Osteoblast (primary cell): ENCODE results near the gene PPP2R3B. TPM values are rescaled to one million over a fixed set of nuclear protein-coding genes. Genes with fewer than 3 reads are reported as not detected.
A peak's percentile ranks its signal among the peaks of the same experiment; 100 is the strongest.
"Not testable (repeated sequence)": the region's sequence is repeated elsewhere in the genome, so short reads cannot be mapped to it uniquely, and the experiment has no call there.

ENCODE experiments used
- DNase-seq: peaks from one replicate; pipeline ENCODE4 v3.0.0; 2011; ENCODE audit warnings: low spot score, mixed read lengths; ENCODE audit not compliant: insufficient read length; ENCODE audit errors: missing footprints
- H2AFZ ChIP-seq: 2 replicates; pipeline ENCODE4 v1.6.0; 2011; ENCODE audit warnings: mild to moderate bottlenecking, low read length
- H3K27ac ChIP-seq: 2 replicates; pipeline ENCODE4 v1.5.1; 2011; ENCODE audit warnings: mild to moderate bottlenecking, low read depth, low read length, moderate library complexity
- H3K27me3 ChIP-seq: 2 replicates; pipeline ENCODE4 v1.6.0; 2012; ENCODE audit warnings: mild to moderate bottlenecking, control low read depth, inconsistent platforms, low read length, moderate library complexity; ENCODE audit not compliant: insufficient read depth
- H3K36me3 ChIP-seq: 2 replicates; pipeline ENCODE4 v1.5.1; 2011; ENCODE audit warnings: mild to moderate bottlenecking, low read length, control low read depth, moderate library complexity; ENCODE audit not compliant: insufficient read depth
- H3K4me1 ChIP-seq: 2 replicates; pipeline ENCODE4 v1.5.1; 2011; ENCODE audit warnings: mild to moderate bottlenecking, low read length, control low read depth, moderate library complexity; ENCODE audit not compliant: insufficient read depth
- H3K4me2 ChIP-seq: 2 replicates; pipeline ENCODE4 v1.6.0; 2011; ENCODE audit warnings: mild to moderate bottlenecking, low read length; ENCODE audit not compliant: insufficient read depth
- H3K4me3 ChIP-seq: fragments of 200-600 bp; sonication (generic); 3 replicates; pipeline ENCODE4 v1.5.1; 2012; ENCODE audit warnings: mild to moderate bottlenecking, low read length, inconsistent platforms; ENCODE audit not compliant: insufficient read depth
- H3K79me2 ChIP-seq: 2 replicates; pipeline ENCODE4 v1.6.0; 2012; ENCODE audit warnings: mild to moderate bottlenecking, low read length, control low read depth, inconsistent platforms; ENCODE audit not compliant: insufficient read depth
- H3K9me3 ChIP-seq: 2 replicates; pipeline ENCODE4 v1.5.1; 2011; ENCODE audit warnings: low read depth, low read length, control low read depth
- H4K20me1 ChIP-seq: 2 replicates; pipeline ENCODE4 v1.6.0; 2012; ENCODE audit warnings: mild to moderate bottlenecking, low read length, control low read depth; ENCODE audit not compliant: insufficient read depth
- total RNA-seq: library from RNA; depleted of rRNA; stranded (reverse); fragments of >200 nt; gene quantifications from 2 replicates; pipeline ENCODE4 v1.2.3, GENCODE V29; 2012
- TF ChIP-seq, protein P1 (sequence below): IDR thresholded peaks from 2 replicates; pipeline ENCODE4 v1.5.1; 2011; ENCODE audit warnings: mild to moderate bottlenecking, low read depth, low read length, moderate library complexity; ENCODE audit errors: extremely low read depth

The PPP2R3B gene
- total RNA-seq, 1 donor, result 13.4 TPM

DNA sequence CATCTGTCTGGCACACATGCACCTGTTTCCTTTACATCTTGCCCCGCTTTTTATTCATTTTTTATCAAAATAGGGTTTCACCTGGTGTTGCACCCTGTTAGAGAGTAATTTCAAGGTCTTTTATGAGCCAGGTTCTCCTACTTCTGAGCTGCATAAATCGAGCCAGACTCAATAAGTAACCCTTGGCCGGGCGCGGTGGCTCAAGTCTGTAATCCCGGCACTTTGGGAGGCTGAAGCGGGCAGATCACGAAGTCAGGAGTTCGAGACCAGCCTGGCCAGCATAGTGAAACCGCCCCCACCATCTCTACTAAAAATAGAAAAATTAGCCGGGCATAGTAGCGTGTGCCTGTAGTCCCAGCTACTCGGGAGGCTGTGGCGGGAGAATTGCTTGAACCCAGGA lies 1.0 kb upstream of the PPP2R3B start:
- Histone ChIP-seq H3K27me3 (no peaks in the 10 kb centered on the region), H3K27ac (peak overlapping the region; percentile 95), H3K4me1 (peaks cover 3% of the 10 kb centered on the region), H3K9me3 (no peaks in the 10 kb centered on the region), H3K79me2 (no peaks in the 10 kb centered on the region), H4K20me1 (no peaks in the 10 kb centered on the region), H3K4me2 (peak overlapping the region; percentile 85), H2AFZ (peak overlapping the region; percentile 96), H3K4me3 (peak overlapping the region; percentile 81), H3K36me3 (no peaks in the 10 kb centered on the region)
- TF ChIP-seq, protein P1, sequence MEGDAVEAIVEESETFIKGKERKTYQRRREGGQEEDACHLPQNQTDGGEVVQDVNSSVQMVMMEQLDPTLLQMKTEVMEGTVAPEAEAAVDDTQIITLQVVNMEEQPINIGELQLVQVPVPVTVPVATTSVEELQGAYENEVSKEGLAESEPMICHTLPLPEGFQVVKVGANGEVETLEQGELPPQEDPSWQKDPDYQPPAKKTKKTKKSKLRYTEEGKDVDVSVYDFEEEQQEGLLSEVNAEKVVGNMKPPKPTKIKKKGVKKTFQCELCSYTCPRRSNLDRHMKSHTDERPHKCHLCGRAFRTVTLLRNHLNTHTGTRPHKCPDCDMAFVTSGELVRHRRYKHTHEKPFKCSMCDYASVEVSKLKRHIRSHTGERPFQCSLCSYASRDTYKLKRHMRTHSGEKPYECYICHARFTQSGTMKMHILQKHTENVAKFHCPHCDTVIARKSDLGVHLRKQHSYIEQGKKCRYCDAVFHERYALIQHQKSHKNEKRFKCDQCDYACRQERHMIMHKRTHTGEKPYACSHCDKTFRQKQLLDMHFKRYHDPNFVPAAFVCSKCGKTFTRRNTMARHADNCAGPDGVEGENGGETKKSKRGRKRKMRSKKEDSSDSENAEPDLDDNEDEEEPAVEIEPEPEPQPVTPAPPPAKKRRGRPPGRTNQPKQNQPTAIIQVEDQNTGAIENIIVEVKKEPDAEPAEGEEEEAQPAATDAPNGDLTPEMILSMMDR, result no peak
- DNase-seq, result peak; percentile 85

DNA sequence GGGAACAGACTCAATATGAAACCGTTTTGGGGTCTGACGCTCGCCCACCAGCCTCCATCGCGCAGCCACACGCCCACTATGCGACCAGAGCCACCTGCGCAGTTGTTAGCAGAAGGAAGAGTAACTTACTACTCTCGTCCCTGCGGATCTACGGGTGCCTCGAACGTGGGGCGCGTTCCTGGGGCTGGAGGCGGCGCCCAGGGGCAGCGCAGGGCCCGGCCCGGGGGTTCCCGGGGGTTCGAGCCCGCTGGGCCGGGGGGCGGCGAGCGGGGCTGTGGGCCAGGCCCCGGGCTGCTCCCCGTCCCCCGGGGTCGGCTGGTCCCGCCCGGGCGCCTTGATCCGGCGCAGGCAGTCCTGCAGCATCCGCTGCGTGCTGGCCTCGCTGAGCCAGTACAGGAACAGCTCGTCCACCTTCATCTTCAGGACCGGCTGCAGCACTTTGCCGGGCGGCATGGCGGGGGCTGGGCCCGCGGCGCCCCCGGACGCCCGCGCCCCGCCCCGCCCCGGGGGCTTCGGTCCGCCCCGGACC lies 404 bp downstream of the PPP2R3B start:
- TF ChIP-seq, protein P1, result no peak
- Histone ChIP-seq H3K4me3 (peak overlapping the region; percentile 81), H3K4me2 (peak overlapping the region; percentile 85), H2AFZ (peak overlapping the region; percentile 91), H3K4me1 (peaks cover 3% of the 10 kb centered on the region), H4K20me1 (no peaks in the 10 kb centered on the region), H3K79me2 (no peaks in the 10 kb centered on the region), H3K27ac (no peak overlapping the region), H3K27me3 (no peaks in the 10 kb centered on the region), H3K9me3 (no peaks in the 10 kb centered on the region), H3K36me3 (no peaks in the 10 kb centered on the region)
- peak; percentile 91 for DNase-seq

DNA sequence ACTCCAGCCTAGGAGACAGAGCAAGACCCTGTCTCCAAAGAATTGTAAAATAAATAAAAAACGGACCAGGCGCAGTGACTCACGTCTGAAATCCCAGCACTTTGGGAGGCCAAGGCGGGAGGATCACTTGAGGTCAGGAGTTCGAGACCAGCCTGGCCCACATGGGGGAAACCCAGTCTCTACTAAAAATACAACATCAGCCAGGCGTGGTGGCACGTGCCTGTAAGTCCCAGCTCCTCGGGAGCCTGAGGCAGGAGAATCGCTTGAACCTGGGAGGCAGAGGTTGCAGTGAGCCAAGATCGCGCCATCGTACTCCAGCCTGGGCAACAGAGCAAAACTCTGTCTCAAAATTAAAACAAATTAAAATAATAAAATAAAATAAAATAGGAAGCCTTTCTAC lies 971 bp downstream of the PPP2R3B start:
- not testable (repeated sequence) for H3K27me3 ChIP-seq, H2AFZ ChIP-seq, H3K79me2 ChIP-seq, H3K27ac ChIP-seq, H3K36me3 ChIP-seq, H3K4me1 ChIP-seq, H4K20me1 ChIP-seq, H3K9me3 ChIP-seq, DNase-seq
- Histone ChIP-seq H3K4me2 (peak overlapping the region; percentile 85), H3K4me3 (peak overlapping the region; percentile 81)

DNA sequence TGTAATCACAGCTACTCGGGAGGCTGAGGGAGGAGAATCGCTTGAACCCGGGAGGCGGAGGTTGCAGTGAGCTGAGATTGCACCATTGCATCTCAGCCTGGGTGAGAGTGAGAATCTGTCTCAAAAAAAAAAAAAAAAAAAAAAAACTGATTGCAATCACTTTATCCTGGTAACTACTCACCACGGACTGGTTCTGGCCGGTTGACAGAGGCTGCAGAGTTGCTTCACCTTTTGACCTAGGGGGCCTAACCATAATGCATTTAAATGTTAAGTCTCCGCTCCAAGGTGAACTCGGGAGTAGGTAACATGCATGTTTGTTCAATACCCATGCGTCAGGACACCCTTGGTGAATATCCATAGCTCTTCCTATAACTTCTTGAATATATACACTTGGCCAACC lies 1.8 kb downstream of the PPP2R3B start:
- Histone ChIP-seq H3K79me2 (no peaks in the 10 kb centered on the region), H3K4me3 (no peak overlapping the region), H3K27me3 (no peaks in the 10 kb centered on the region), H3K36me3 (no peaks in the 10 kb centered on the region), H3K27ac (no peak overlapping the region), H2AFZ (no peak overlapping the region), H4K20me1 (no peaks in the 10 kb centered on the region), H3K9me3 (no peaks in the 10 kb centered on the region), H3K4me1 (peaks cover 3% of the 10 kb centered on the region), H3K4me2 (no peak overlapping the region)
- DNase-seq, result no peak
- TF ChIP-seq, protein P1, result no peak
